Right renal pelvis (tissue), 4 donors: ENCODE measurements around the gene CD248. TPM values are rescaled to one million over a fixed set of nuclear protein-coding genes. Genes with fewer than 3 reads are reported as not detected.
"Not testable (repeated sequence)": the region's sequence is repeated elsewhere in the genome, so short reads cannot be mapped to it uniquely, and the experiment has no call there.

Source experiments
- DNase-seq, 4 donors: peaks; one replicate each; pipeline ENCODE4 v3.0.0-alpha.2; 2013; ENCODE audit warnings: low read depth in 4 of 4, low spot score in 3 of 4, missing footprints in 1 of 4
- polyA plus RNA-seq, 4 donors: library from polyadenylated mRNA; unstranded; fragments of 120-200 nt; gene quantifications; one replicate each; pipeline ENCODE4 v1.2.1, GENCODE V29; 2013; ENCODE audit not compliant: insufficient read length in 4 of 4

Gene CD248
- 10 to 100 TPM; 69.0 to 80.6 (median 73.7) TPM for polyA plus RNA-seq

GRCh38 chr11:66316849-66317251 is at the start of gene CD248:
TSS of gene CD248 (minus strand) at chr11:66317044. CDS start at chr11:66317027, 17 bp downstream.
- DNase-seq: no peak

- no peak for DNase-seq
Observed at GRCh38 chr11:66365711-66366619, 49.1 kb upstream of the CD248 start.

- DNase-seq: no peak
Observed at GRCh38 chr11:66365166-66365565, 48.3 kb upstream of the CD248 start.

GRCh38 chr11:66363805-66364535 is 47.1 kb upstream of the CD248 start:
- no peak for DNase-seq

- DNase-seq: no peak
Observed at GRCh38 chr11:66363187-66363601, 46.4 kb upstream of the CD248 start.

GRCh38 chr11:66362481-66363147 is 45.8 kb upstream of the CD248 start:
- no peak for DNase-seq

GRCh38 chr11:66361502-66361941 is 44.7 kb upstream of the CD248 start:
- DNase-seq: no peak

GRCh38 chr11:66360406-66361073 is 43.7 kb upstream of the CD248 start:
- no peak for DNase-seq

GRCh38 chr11:66359662-66360087 is 42.8 kb upstream of the CD248 start:
- DNase-seq: no peak

GRCh38 chr11:66350560-66351235 is 33.9 kb upstream of the CD248 start:
- DNase-seq: not testable (repeated sequence)

- no peak for DNase-seq
Observed at GRCh38 chr11:66349084-66349386, 32.2 kb upstream of the CD248 start.

GRCh38 chr11:66347425-66348276 is 30.8 kb upstream of the CD248 start, which contains the start of gene B4GAT1:
TSS of gene B4GAT1 (minus strand) at chr11:66347629. CDS start at chr11:66347545, 84 bp downstream.
- DNase-seq: peak; percentile 87 to 91 (median 89)

- no peak for DNase-seq
Observed at GRCh38 chr11:66346476-66347424, 29.9 kb upstream of the CD248 start.

- DNase-seq: no peak
Observed at GRCh38 chr11:66345316-66345649, 28.4 kb upstream of the CD248 start.

GRCh38 chr11:66344550-66345315 is 27.9 kb upstream of the CD248 start, which contains the start of gene BRMS1:
TSS of gene BRMS1 (minus strand) at chr11:66345104. CDS start at chr11:66342234, 2,870 bp downstream.
- DNase-seq: peak; percentile 92 to 97 (median 97)

GRCh38 chr11:66343176-66343575 is 26.3 kb upstream of the CD248 start:
- DNase-seq: no peak

- no peak for DNase-seq
Observed at GRCh38 chr11:66341502-66342126, 24.8 kb upstream of the CD248 start.
